Measurements from ENCODE around the gene S100P.

DNA sequence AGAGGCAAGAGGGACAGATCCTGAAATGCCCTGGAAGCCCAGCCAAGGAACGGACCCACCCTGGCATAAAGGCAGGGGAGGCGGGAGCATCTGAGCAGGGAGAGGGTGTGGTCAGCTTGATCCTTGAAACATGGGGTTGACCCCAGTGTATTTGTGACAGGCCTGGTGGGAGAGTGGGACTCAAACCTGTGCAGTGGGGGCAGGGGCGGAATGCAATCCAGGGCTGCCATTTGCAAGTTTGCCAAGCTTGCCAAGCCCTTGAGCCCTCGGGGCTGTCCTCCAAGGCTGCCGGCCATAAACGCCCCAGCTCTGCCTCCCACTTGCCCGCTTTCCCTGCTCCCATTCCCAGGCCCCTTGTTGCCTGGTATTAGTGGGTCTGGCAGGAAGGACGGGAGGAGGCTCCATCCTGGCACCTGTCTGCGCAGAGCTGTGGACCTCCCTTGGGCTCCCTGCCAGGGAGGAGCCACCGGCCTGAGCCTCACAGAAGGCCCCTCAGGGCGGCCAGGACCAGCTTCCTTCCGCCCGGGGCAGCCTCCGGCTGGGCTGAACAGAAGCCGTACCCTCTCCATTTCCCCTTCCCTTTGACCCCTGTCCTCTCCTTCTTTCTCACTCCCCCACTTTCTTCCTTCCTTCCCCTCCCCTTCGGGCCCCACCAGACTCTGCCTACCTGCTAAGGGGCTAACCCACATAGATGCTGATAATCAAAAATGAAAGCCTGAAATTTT is 661 bp downstream of the S100P start:
- TF ChIP-seq CTCF (IDR thresholded peaks at IDR 0.05) (no peak), EZH2 (IDR thresholded peaks at IDR 0.05; ENCODE audit: borderline replicate concordance, insufficient read depth, low read depth, low read length, poor library complexity, severe bottlenecking) (no peak)

All from B cell (primary cell).